H9 (cell line): ENCODE data around the gene CCIN. TPM values are rescaled to one million over a fixed set of nuclear protein-coding genes. Genes with fewer than 3 reads are reported as not detected.
"Not testable (repeated sequence)": the region's sequence is repeated elsewhere in the genome, so short reads cannot be mapped to it uniquely, and the experiment has no call there.

Experiments
- DNase-seq: peaks from one replicate; pipeline ENCODE4 v3.0.0-alpha.2; 2017
- H2AFZ ChIP-seq: one replicate; pipeline ENCODE4 v1.6.1; 2013; ENCODE audit warnings: mild to moderate bottlenecking, low read length, control low read depth, moderate library complexity
- H2AK5ac ChIP-seq: 2 replicates; pipeline ENCODE4 v1.6.1; 2013; ENCODE audit warnings: low read length, control low read depth, mixed read lengths; ENCODE audit not compliant: insufficient read length
- H2BK120ac ChIP-seq: one replicate; pipeline ENCODE4 v1.6.1; 2013; ENCODE audit warnings: low read depth, mild to moderate bottlenecking, low read length, control low read depth, inconsistent platforms; ENCODE audit not compliant: poor library complexity, severe bottlenecking
- H2BK12ac ChIP-seq: 2 replicates; pipeline ENCODE4 v1.6.1; 2013; ENCODE audit warnings: low read length, control low read depth, mixed read lengths, low read depth; ENCODE audit not compliant: insufficient read length
- H2BK15ac ChIP-seq: 2 replicates; pipeline ENCODE4 v1.6.1; 2013; ENCODE audit warnings: low read depth, low read length, control low read depth
- H2BK20ac ChIP-seq: one replicate; pipeline ENCODE4 v1.6.1; 2013; ENCODE audit warnings: low read depth, mild to moderate bottlenecking, low read length, control low read depth, inconsistent platforms; ENCODE audit not compliant: poor library complexity, severe bottlenecking
- H2BK5ac ChIP-seq: 2 replicates; pipeline ENCODE4 v1.6.1; 2013; ENCODE audit warnings: low read length, control low read depth, mixed read lengths; ENCODE audit not compliant: insufficient read length
- H3K14ac ChIP-seq: 2 replicates; pipeline ENCODE4 v1.6.1; 2013; ENCODE audit warnings: low read length, control low read depth; ENCODE audit not compliant: insufficient read depth
- H3K18ac ChIP-seq: 2 replicates; pipeline ENCODE4 v1.6.1; 2013; ENCODE audit warnings: low read depth, mild to moderate bottlenecking, mixed read lengths, low read length, control low read depth; ENCODE audit not compliant: insufficient read length
- H3K23ac ChIP-seq: 2 replicates; pipeline ENCODE4 v1.6.1; 2013; ENCODE audit warnings: low read length, control low read depth, mixed read lengths, low read depth; ENCODE audit not compliant: insufficient read length
- H3K23me2 ChIP-seq: 2 replicates; pipeline ENCODE4 v1.6.1; 2013; ENCODE audit warnings: low read depth, mild to moderate bottlenecking, mixed read lengths, low read length, control low read depth; ENCODE audit not compliant: insufficient read length, poor library complexity, severe bottlenecking
- H3K27ac ChIP-seq: 2 replicates; pipeline ENCODE4 v1.5.1; 2013; ENCODE audit warnings: low read length, control low read depth, mixed read lengths, low read depth; ENCODE audit not compliant: insufficient read length
- H3K27me3 ChIP-seq: 2 replicates; pipeline ENCODE4 v1.6.1; 2013; ENCODE audit warnings: low read length, control low read depth, inconsistent platforms; ENCODE audit not compliant: insufficient read depth
- H3K4ac ChIP-seq: 2 replicates; pipeline ENCODE4 v1.6.1; 2013; ENCODE audit warnings: low read depth, mild to moderate bottlenecking, control low read depth, inconsistent platforms, low read length, moderate library complexity
- H3K4me1 ChIP-seq: 2 replicates; pipeline ENCODE4 v1.6.1; 2013; ENCODE audit warnings: low read length, control low read depth, inconsistent platforms; ENCODE audit not compliant: insufficient read depth
- H3K4me2 ChIP-seq: 2 replicates; pipeline ENCODE4 v1.6.1; 2013; ENCODE audit warnings: low read length, control low read depth, mixed read lengths; ENCODE audit not compliant: insufficient read length, insufficient read depth
- H3K56ac ChIP-seq: 2 replicates; pipeline ENCODE4 v1.6.1; 2013; ENCODE audit warnings: low read depth, mild to moderate bottlenecking, mixed read lengths, low read length, control low read depth; ENCODE audit not compliant: insufficient read length
- H3K79me1 ChIP-seq: 2 replicates; pipeline ENCODE4 v1.6.1; 2013; ENCODE audit warnings: low read depth, mild to moderate bottlenecking, moderate library complexity, low read length, control low read depth, inconsistent platforms; ENCODE audit not compliant: insufficient read depth, poor library complexity, severe bottlenecking
- H3K79me2 ChIP-seq: 2 replicates; pipeline ENCODE4 v1.6.1; 2013; ENCODE audit warnings: low read length, control low read depth, inconsistent platforms; ENCODE audit not compliant: insufficient read depth
- H3K9ac ChIP-seq: 2 replicates; pipeline ENCODE4 v1.6.1; 2013; ENCODE audit warnings: low read length, control low read depth, mixed read lengths; ENCODE audit not compliant: insufficient read length; ENCODE audit errors: extremely low read depth
- H3K9me3 ChIP-seq: one replicate; pipeline ENCODE4 v1.6.1; 2013; ENCODE audit warnings: low read depth, low read length, inconsistent platforms; ENCODE audit not compliant: control insufficient read depth
- H3T11ph ChIP-seq: one replicate; pipeline ENCODE4 v1.6.1; 2013; ENCODE audit warnings: mild to moderate bottlenecking, low read length, control low read depth, inconsistent platforms
- H4K20me1 ChIP-seq: one replicate; pipeline ENCODE4 v1.6.1; 2013; ENCODE audit not compliant: control insufficient read depth, insufficient read length, insufficient read depth
- H4K5ac ChIP-seq: 2 replicates; pipeline ENCODE4 v1.6.1; 2013; ENCODE audit warnings: low read depth, mild to moderate bottlenecking, mixed read lengths, low read length, control low read depth; ENCODE audit not compliant: insufficient read length
- H4K8ac ChIP-seq: replicated peaks from 2 replicates; pipeline ENCODE4 v1.6.1; 2013; ENCODE audit warnings: low read length, control low read depth, mixed read lengths, low read depth; ENCODE audit not compliant: insufficient read length
- H4K91ac ChIP-seq: 2 replicates; pipeline ENCODE4 v1.6.1; 2013; ENCODE audit warnings: low read depth, mild to moderate bottlenecking, moderate library complexity, mixed read lengths, low read length, control low read depth; ENCODE audit not compliant: insufficient read length
- H3K27ac Mint-ChIP-seq, 3 experiments: 2 replicates in 2 of 3; 3 replicates in 1 of 3; pipeline ENCODE4 v1.8.0; 2020 to 2021; ENCODE audit warnings: mixed read lengths in 3 of 3, mild to moderate bottlenecking in 1 of 3, moderate library complexity in 1 of 3
- H3K27me3 Mint-ChIP-seq: 2 replicates; pipeline ENCODE4 v1.8.0; 2021; ENCODE audit warnings: low read depth, mild to moderate bottlenecking, moderate library complexity, mixed read lengths
- H3K36me3 Mint-ChIP-seq, 3 experiments: 2 replicates in 2 of 3; 3 replicates in 1 of 3; pipeline ENCODE4 v1.8.0; 2020 to 2021; ENCODE audit warnings: low read depth in 3 of 3, mixed read lengths in 3 of 3; ENCODE audit not compliant: insufficient read depth in 1 of 3
- H3K4me1 Mint-ChIP-seq, 2 experiments: 2 replicates each; pipeline ENCODE4 v1.8.0; 2020; ENCODE audit warnings: mixed read lengths in 2 of 2
- H3K4me3 Mint-ChIP-seq, 2 experiments: 2 replicates in 1 of 2; 3 replicates in 1 of 2; pipeline ENCODE4 v1.8.0; 2020 to 2021; ENCODE audit warnings: mild to moderate bottlenecking in 2 of 2, mixed read lengths in 2 of 2, moderate library complexity in 1 of 2
- H3K9me3 Mint-ChIP-seq, 2 experiments: 2 replicates in 1 of 2; 3 replicates in 1 of 2; pipeline ENCODE4 v1.8.0; 2020; ENCODE audit warnings: mild to moderate bottlenecking in 2 of 2, mixed read lengths in 2 of 2, moderate library complexity in 1 of 2
- WGBS: extraction: QIAGEN DNeasy Blood & Tissue Kit; methylation state at CpG from one replicate; pipeline ENCODE4 v1.1.7; 2013; ENCODE audit warnings: missing lambda C conversion rate, low lambda C conversion rate, mixed read lengths; ENCODE audit not compliant: insufficient read length; ENCODE audit errors: extremely low coverage; 5-methylcytosine and 5-hydroxymethylcytosine counted together
- total RNA-seq: library from RNA; stranded (reverse); gene quantifications from 2 replicates; pipeline ENCODE4 v1.2.1, GENCODE V29; 2021

CCIN gene
- total RNA-seq, 1 experiment from 2014 or later = not detected

DNA sequence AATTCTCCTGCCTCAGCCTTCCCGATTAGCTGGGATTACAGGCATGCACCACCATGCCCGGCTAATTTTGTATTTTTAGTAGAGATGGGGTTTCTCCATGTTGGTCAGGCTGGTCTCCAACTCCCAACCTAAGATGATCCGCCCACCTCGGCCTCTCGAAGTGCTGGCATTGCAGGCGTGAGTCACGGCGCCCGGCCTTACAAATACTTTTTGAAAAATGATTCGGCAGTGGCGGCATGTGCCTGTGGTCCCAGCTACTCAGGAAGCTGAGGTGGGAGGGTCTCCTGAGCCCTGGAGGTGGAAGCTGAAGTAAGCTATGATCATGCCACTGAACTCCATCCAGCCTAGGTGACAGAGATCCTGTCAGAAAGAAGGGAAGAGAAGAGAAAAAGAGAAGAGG lies 9.1 kb upstream of the CCIN start:
- H2BK12ac ChIP-seq, H2AK5ac ChIP-seq, H3K27ac Mint-ChIP-seq, H2BK20ac ChIP-seq, H3K27me3 ChIP-seq, H4K91ac ChIP-seq, H2AFZ ChIP-seq, H3K27me3 Mint-ChIP-seq, H3K23ac ChIP-seq, H3K79me2 ChIP-seq, DNase-seq, H4K20me1 ChIP-seq, H3K4me3 Mint-ChIP-seq, H3K14ac ChIP-seq, H3K79me1 ChIP-seq, H4K8ac ChIP-seq, H2BK15ac ChIP-seq, H3K9ac ChIP-seq, H3T11ph ChIP-seq, H3K9me3 ChIP-seq, H3K56ac ChIP-seq, H3K27ac ChIP-seq, H2BK120ac ChIP-seq, H3K18ac ChIP-seq, H3K4me2 ChIP-seq, H4K5ac ChIP-seq, H2BK5ac ChIP-seq, H3K23me2 ChIP-seq, H3K4ac ChIP-seq: not testable (repeated sequence)
- peaks cover 16 to 22% of the 10 kb centered on the region in 2 experiments for H3K9me3 Mint-ChIP-seq
- no CpG with 5 or more reads among the region's 11 CpGs for WGBS
- peaks cover 10% of the 10 kb centered on the region for H3K4me1 ChIP-seq
- H3K4me1 Mint-ChIP-seq = peaks cover 35 to 41% of the 10 kb centered on the region in 2 experiments
- peaks cover 6 to 29% (median 7%) of the 10 kb centered on the region in 3 experiments; a peak in 5 of 7 replicates for H3K36me3 Mint-ChIP-seq
